ENCODE results near the gene WNT7A. TPM values are rescaled to one million over a fixed set of nuclear protein-coding genes. Genes with fewer than 3 reads are reported as not detected.

WNT7A gene
- total RNA-seq, 1 experiment from 2014 or later = 1.3 TPM

- no peak for DNase-seq (ENCODE audit: low read depth)
Measured at GRCh38 chr3:13846716-13847570, 32.9 kb downstream of the WNT7A start.

GRCh38 chr3:13846238-13846637 lies 33.6 kb downstream of the WNT7A start:
- no peak for DNase-seq (ENCODE audit: low read depth)

GRCh38 chr3:13845806-13846205 lies 34.1 kb downstream of the WNT7A start:
- no peak for DNase-seq (ENCODE audit: low read depth)

- no peak for DNase-seq (ENCODE audit: low read depth)
Measured at GRCh38 chr3:13844911-13845310, 35.0 kb downstream of the WNT7A start.

GRCh38 chr3:13844286-13844685 lies 35.6 kb downstream of the WNT7A start:
- DNase-seq (ENCODE audit: low read depth) = no peak

- no peak for DNase-seq (ENCODE audit: low read depth)
Measured at GRCh38 chr3:13843351-13843750, 36.5 kb downstream of the WNT7A start.

GRCh38 chr3:13842226-13842625 lies 37.6 kb downstream of the WNT7A start:
- no peak for DNase-seq (ENCODE audit: low read depth)

GRCh38 chr3:13841826-13842225 lies 38.0 kb downstream of the WNT7A start:
- no peak for DNase-seq (ENCODE audit: low read depth)

- peak; percentile 41 for DNase-seq (ENCODE audit: low read depth)
Measured at GRCh38 chr3:13841141-13841540, 38.7 kb downstream of the WNT7A start.

- DNase-seq (ENCODE audit: low read depth) = no peak
Measured at GRCh38 chr3:13840456-13840855, 39.4 kb downstream of the WNT7A start.

- peak; percentile 33 for DNase-seq (ENCODE audit: low read depth)
Measured at GRCh38 chr3:13839726-13840340, 40.0 kb downstream of the WNT7A start.

- no peak for DNase-seq (ENCODE audit: low read depth)
Measured at GRCh38 chr3:13839253-13839652, 40.6 kb downstream of the WNT7A start.

- no peak for DNase-seq (ENCODE audit: low read depth)
Measured at GRCh38 chr3:13838421-13838820, 41.5 kb downstream of the WNT7A start.

GRCh38 chr3:13837751-13838150 lies 42.1 kb downstream of the WNT7A start:
- DNase-seq (ENCODE audit: low read depth) = no peak

- DNase-seq (ENCODE audit: low read depth) = no peak
Measured at GRCh38 chr3:13836658-13837587, 42.9 kb downstream of the WNT7A start.

GRCh38 chr3:13835246-13835645 lies 44.6 kb downstream of the WNT7A start:
- no peak for DNase-seq (ENCODE audit: low read depth)

GRCh38 chr3:13834258-13835035 lies 45.4 kb downstream of the WNT7A start:
- DNase-seq (ENCODE audit: low read depth) = no peak

- DNase-seq (ENCODE audit: low read depth) = no peak
Measured at GRCh38 chr3:13833506-13834257, 46.2 kb downstream of the WNT7A start.

- DNase-seq (ENCODE audit: low read depth) = no peak
Measured at GRCh38 chr3:13832130-13832529, 47.7 kb downstream of the WNT7A start.

- DNase-seq (ENCODE audit: low read depth) = no peak
Measured at GRCh38 chr3:13831386-13831996, 48.4 kb downstream of the WNT7A start.
